Vagina (tissue), 2 donors: ENCODE results near the gene ADK. TPM values are rescaled to one million over a fixed set of nuclear protein-coding genes. Genes with fewer than 3 reads are reported as not detected.

Source experiments
- DNase-seq, 2 donors: peaks; one replicate each; pipeline ENCODE4 v3.0.0-alpha.2; 2017; ENCODE audit errors: extremely low spot score in 2 of 2
- H3K27ac ChIP-seq: fragments of 200-600 bp; sonication (generic); one replicate; pipeline ENCODE4 v1.5.1; 2019
- H3K27me3 ChIP-seq: fragments of 200-600 bp; sonication (generic); one replicate; pipeline ENCODE4 v1.5.1; 2019
- H3K36me3 ChIP-seq, 2 donors: fragments of 200-600 bp; sonication (generic); one replicate each; pipeline ENCODE4 v1.5.1; 2017 to 2019
- H3K4me1 ChIP-seq: fragments of 200-600 bp; sonication (generic); one replicate; pipeline ENCODE4 v1.5.1; 2019
- H3K4me3 ChIP-seq, 2 donors: fragments of 200-600 bp; sonication (generic); 1 replicate in 1 of 2; 2 replicates in 1 of 2; pipeline ENCODE4 v1.5.1; 2016 to 2019
- H3K9me3 ChIP-seq: fragments of 200-600 bp; sonication (generic); one replicate; pipeline ENCODE4 v1.5.1; 2019
- POLR2A ChIP-seq, 2 donors: fragments of 450-650 bp; IDR thresholded peaks; one replicate each; pipeline ENCODE4 v1.6.1; 2017; ENCODE audit warnings: antibody characterized with exemption in 2 of 2, mild to moderate bottlenecking in 2 of 2, moderate library complexity in 2 of 2
- POLR2AphosphoS5 ChIP-seq, 2 donors: sonication (generic); formaldehyde crosslinking; IDR thresholded peaks; one replicate each; pipeline ENCODE4 v1.9.0; 2017; ENCODE audit warnings: antibody characterized with exemption in 2 of 2, mild to moderate bottlenecking in 2 of 2, low read depth in 1 of 2; ENCODE audit not compliant: insufficient read depth in 1 of 2
- intact Hi-C: fragments of 100-400 bp; cut with DNase I; formaldehyde crosslinking; loops from one replicate; pipeline ENCODE4 v1.15.1; 2023
- total RNA-seq: library from RNA; depleted of rRNA; stranded (reverse); fragments of >200 nt; gene quantifications from one replicate; pipeline ENCODE4 v1.2.3, GENCODE V29; 2016
- TF ChIP-seq, protein P1 (sequence below), 3 experiments: fragments of 450-650 bp in 2 of 3; fragments of 200-600 bp in 1 of 3; sonication (generic) in 1 of 3; IDR thresholded peaks; one replicate each; pipeline ENCODE4 v1.5.1; 2017 to 2019; ENCODE audit warnings: antibody characterized with exemption in 3 of 3, mild to moderate bottlenecking in 2 of 3, moderate library complexity in 2 of 3

The ADK gene
- total RNA-seq, 1 donor from 2014 or later = 46.2 TPM

- Histone ChIP-seq H3K27me3 (no peaks in the 10 kb centered on the region), H3K36me3 (no peaks in the 10 kb centered on the region), H3K9me3 (no peaks in the 10 kb centered on the region), H3K4me1 (no peaks in the 10 kb centered on the region), H3K4me3 (no peak overlapping the region), H3K27ac (no peak overlapping the region)
- intact Hi-C loops = no loop called here
- no peak for TF ChIP-seq POLR2AphosphoS5 (IDR thresholded peaks at IDR 0.05; ENCODE audit: insufficient read depth in 1 of 2, low read depth in 1 of 2)
- TF ChIP-seq POLR2A (IDR thresholded peaks at IDR 0.05) = no peak
- TF ChIP-seq, protein P1, sequence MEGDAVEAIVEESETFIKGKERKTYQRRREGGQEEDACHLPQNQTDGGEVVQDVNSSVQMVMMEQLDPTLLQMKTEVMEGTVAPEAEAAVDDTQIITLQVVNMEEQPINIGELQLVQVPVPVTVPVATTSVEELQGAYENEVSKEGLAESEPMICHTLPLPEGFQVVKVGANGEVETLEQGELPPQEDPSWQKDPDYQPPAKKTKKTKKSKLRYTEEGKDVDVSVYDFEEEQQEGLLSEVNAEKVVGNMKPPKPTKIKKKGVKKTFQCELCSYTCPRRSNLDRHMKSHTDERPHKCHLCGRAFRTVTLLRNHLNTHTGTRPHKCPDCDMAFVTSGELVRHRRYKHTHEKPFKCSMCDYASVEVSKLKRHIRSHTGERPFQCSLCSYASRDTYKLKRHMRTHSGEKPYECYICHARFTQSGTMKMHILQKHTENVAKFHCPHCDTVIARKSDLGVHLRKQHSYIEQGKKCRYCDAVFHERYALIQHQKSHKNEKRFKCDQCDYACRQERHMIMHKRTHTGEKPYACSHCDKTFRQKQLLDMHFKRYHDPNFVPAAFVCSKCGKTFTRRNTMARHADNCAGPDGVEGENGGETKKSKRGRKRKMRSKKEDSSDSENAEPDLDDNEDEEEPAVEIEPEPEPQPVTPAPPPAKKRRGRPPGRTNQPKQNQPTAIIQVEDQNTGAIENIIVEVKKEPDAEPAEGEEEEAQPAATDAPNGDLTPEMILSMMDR (IDR thresholded peaks at IDR 0.05) = no peak
- no peak for DNase-seq
Measured at GRCh38 chr10:74382663-74383062, 231.6 kb downstream of the ADK start.

DNA sequence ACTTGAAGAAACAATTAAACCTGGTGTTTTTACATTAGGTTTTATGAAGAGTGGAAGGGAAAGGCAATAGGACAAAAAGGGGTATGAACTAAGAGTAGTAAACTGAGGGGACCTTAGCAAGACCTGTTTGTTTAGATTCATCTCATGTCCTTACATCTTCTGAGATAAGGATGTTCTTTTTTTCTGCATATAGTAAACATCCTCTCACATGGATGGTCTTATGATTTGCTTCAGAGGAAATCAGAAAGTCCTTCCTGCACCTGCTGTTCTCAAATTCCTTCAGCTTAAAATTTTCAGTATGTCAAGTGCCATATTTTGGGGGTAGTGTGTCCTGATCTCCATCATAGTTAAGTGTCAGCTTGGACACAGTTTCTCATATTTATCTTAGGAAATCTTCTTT, 232.6 kb downstream of the ADK start:
- Histone ChIP-seq H3K4me3 (no peak overlapping the region), H3K9me3 (no peaks in the 10 kb centered on the region), H3K27me3 (no peaks in the 10 kb centered on the region), H3K4me1 (no peaks in the 10 kb centered on the region), H3K36me3 (no peaks in the 10 kb centered on the region), H3K27ac (no peak overlapping the region)
- DNase-seq = no peak
- TF ChIP-seq POLR2A (IDR thresholded peaks at IDR 0.05) = no peak
- no peak for TF ChIP-seq POLR2AphosphoS5 (IDR thresholded peaks at IDR 0.05; ENCODE audit: insufficient read depth in 1 of 2, low read depth in 1 of 2)
- TF ChIP-seq, protein P1 (IDR thresholded peaks at IDR 0.05) = no peak
- intact Hi-C loops = no loop called here

- DNase-seq = no peak
- intact Hi-C loops = no loop called here
- TF ChIP-seq POLR2AphosphoS5 (IDR thresholded peaks at IDR 0.05; ENCODE audit: insufficient read depth in 1 of 2, low read depth in 1 of 2) (no peak), POLR2A (IDR thresholded peaks at IDR 0.05) (no peak)
- TF ChIP-seq, protein P1 (IDR thresholded peaks at IDR 0.05) = no peak
- Histone ChIP-seq H3K36me3 (no peaks in the 10 kb centered on the region), H3K4me3 (no peak overlapping the region), H3K9me3 (no peaks in the 10 kb centered on the region), H3K27me3 (no peaks in the 10 kb centered on the region), H3K4me1 (no peaks in the 10 kb centered on the region), H3K27ac (no peak overlapping the region)
Measured at GRCh38 chr10:74384615-74385183, 233.7 kb downstream of the ADK start.

- Histone ChIP-seq H3K4me1 (no peaks in the 10 kb centered on the region), H3K27me3 (no peaks in the 10 kb centered on the region), H3K27ac (no peak overlapping the region), H3K9me3 (no peaks in the 10 kb centered on the region), H3K4me3 (no peak overlapping the region), H3K36me3 (no peaks in the 10 kb centered on the region)
- TF ChIP-seq POLR2A (IDR thresholded peaks at IDR 0.05) = no peak
- no peak for TF ChIP-seq POLR2AphosphoS5 (IDR thresholded peaks at IDR 0.05; ENCODE audit: insufficient read depth in 1 of 2, low read depth in 1 of 2)
- TF ChIP-seq, protein P1 (IDR thresholded peaks at IDR 0.05) = no peak
- no peak for DNase-seq
- intact Hi-C loops = no loop called here
Measured at GRCh38 chr10:74388801-74389200, 237.8 kb downstream of the ADK start.

- Histone ChIP-seq H3K27ac (no peak overlapping the region), H3K27me3 (no peaks in the 10 kb centered on the region), H3K36me3 (no peaks in the 10 kb centered on the region), H3K4me1 (no peaks in the 10 kb centered on the region), H3K9me3 (no peaks in the 10 kb centered on the region), H3K4me3 (no peak overlapping the region)
- TF ChIP-seq POLR2AphosphoS5 (IDR thresholded peaks at IDR 0.05; ENCODE audit: insufficient read depth in 1 of 2, low read depth in 1 of 2) (no peak), POLR2A (IDR thresholded peaks at IDR 0.05) (no peak)
- DNase-seq = no peak
- intact Hi-C loops = no loop called here
Measured at GRCh38 chr10:74391786-74392185, 240.8 kb downstream of the ADK start.
